Activated gamma-delta T cell (primary cell): Measurements from ENCODE around the gene GRM1.

Experiments used
- DNase-seq: peaks from one replicate; lab custom pipeline; 2025; lab: John Stamatoyannopoulos, UW

The GRM1 gene

DNA sequence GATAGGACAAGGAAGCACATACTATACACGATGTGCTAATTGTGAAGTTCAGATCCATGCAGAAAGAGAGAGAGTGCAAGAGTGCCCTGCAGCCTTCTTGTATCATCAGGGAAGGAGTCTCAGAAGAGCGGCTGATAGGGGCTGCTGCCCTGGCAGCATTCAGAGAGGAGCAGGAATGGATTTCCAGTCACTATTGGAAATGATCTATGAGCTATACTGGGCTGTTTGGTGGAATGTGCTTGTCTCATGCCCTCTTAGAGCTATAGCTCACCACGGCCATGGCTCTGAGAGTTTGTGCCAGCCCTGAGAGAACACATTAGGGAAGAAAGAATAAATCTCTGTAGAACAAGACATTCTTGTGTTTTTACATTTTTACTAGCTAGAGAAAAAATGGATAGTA, 302.2 kb downstream of the GRM1 start:
- DNase-seq, result no peak

- DNase-seq, result no peak
Measured at GRCh38 chr6:146335336-146335735, 306.5 kb downstream of the GRM1 start.

GRCh38 chr6:146336191-146336590, 307.3 kb downstream of the GRM1 start:
- DNase-seq, result no peak

GRCh38 chr6:146337376-146337775, 308.5 kb downstream of the GRM1 start:
- DNase-seq, result no peak

DNA sequence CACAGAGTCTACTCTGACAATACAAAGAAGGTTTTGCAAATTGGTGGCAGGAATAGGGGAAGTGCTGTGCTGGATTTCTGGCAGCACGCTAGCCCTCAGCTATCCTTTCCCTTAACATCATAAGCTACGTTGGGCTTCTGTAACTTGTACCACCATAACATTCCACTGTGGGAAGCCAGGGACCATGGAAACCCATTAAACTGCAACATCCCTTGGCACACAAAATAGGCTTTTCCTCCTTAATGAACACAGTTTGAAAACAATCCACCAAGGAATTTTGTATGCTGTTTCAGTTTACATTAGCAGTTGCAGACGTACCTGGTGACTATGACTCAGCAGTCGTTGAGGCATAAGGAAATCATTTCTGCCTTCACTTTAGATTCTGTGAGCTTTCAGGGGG, 310.9 kb downstream of the GRM1 start:
- DNase-seq, result no peak

GRCh38 chr6:146341493-146342230, 312.8 kb downstream of the GRM1 start:
- no peak for DNase-seq

DNA sequence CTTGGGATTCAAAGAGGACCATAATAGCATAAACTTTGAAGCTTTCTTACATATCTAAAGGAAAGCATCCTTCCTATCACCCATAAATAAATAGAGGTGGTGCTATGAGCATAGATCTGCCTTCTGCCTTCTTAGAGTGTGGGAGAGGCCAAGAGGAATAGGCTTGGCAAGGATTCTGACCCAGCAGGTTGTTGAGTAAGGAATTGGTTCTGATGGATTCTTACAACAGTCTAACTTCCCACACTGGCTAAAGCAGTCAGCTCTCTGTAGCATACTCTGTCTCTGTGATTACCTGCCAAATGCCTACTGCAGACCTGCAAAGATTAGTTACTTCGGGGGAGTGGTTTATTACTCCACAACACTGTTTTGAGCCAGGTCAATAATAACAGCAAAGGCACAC, 316.7 kb downstream of the GRM1 start:
- DNase-seq, result no peak

DNA sequence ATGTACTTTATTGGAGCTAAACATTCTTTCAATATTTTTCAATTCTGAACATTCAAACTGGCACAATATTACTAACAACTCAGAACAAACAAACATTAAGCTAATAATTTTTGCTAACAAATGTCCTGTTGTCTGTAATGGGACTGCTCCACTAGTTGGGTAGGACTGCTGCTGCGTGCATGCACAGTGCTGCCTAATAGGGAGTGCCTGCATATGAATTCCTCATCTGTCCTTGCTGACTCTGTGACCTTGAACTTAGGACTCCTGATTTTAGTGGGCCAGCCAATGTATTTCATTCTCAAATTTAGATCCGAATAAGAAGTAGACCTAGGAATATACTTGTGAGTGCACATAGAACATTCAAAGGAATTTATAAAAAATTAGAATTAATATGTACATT, 318.2 kb downstream of the GRM1 start:
- DNase-seq, result no peak

- DNase-seq, result no peak
Measured at GRCh38 chr6:146347690-146348089, 318.8 kb downstream of the GRM1 start.

- no peak for DNase-seq
Measured at GRCh38 chr6:146351018-146351417, 322.2 kb downstream of the GRM1 start.

GRCh38 chr6:146352163-146352562, 323.3 kb downstream of the GRM1 start:
- DNase-seq, result no peak

GRCh38 chr6:146354451-146354850, 325.6 kb downstream of the GRM1 start:
- DNase-seq, result no peak

- no peak for DNase-seq
Measured at GRCh38 chr6:146355521-146356100, 326.7 kb downstream of the GRM1 start.

DNA sequence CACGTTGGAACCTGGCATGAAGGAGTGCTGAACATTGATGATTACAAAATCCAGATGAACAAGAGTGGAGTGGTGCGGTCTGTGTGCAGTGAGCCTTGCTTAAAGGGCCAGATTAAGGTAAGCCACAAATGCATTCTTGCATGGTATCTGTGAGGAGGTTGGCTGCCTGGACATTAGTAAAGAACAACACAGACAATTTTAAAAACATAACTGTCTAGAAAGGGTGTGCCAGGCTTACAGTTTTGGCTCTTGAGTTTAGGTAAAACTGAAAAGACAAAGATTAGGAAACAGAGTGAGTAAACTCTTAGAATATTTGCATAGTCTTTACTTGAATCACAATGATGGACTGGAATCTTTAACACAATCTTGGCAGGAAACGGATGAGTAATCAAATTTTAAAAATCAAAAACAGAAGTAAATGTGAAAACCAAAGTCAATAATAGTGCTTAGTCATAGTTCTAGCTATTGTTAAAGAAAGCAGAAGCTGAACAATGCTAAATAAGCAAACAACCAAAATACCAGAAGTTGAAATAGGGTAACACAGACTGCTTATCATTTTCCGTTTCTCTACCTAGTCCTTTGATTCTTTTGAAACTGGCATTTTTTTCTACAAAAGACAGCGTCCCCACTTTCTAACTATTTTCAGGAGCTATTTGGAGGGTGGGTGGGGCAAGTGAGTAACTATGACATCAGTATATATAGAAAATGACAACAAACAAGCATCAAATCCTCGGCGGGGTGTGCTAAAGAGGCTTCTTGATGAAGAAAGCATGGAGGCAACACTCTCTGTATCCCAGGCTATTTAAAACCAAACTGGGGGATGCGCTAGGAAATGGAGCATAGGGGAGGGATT, 328.9 kb downstream of the GRM1 start:
- no peak for DNase-seq

DNA sequence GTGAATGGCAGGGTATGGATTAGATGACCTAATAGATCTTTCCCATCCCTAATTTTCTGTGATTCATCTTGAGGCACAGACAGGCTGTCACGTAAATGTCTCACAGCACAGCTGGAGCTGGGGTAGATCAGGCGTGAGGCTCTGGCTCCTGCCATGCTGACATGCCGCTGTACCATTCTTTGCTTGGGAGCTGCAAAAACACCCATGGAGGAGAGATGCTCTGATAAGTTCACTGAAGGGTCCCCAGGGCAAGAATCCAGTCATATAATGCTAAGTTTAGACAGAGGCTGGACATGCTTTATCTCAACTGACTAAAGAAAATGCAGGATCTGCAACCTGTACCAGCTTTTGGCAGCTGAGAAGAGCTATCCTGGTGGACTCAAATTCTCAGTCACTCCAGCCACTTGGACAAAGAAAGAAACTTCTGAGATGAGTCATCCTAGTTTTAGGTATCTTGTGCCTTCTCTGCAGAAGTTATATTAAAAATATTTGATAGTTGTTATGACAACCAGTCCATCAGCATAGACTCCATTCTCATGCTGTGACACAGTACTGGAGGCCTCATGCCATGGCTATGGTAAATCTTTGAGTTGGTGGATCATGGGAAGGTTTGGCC, 329.7 kb downstream of the GRM1 start:
- no peak for DNase-seq

DNA sequence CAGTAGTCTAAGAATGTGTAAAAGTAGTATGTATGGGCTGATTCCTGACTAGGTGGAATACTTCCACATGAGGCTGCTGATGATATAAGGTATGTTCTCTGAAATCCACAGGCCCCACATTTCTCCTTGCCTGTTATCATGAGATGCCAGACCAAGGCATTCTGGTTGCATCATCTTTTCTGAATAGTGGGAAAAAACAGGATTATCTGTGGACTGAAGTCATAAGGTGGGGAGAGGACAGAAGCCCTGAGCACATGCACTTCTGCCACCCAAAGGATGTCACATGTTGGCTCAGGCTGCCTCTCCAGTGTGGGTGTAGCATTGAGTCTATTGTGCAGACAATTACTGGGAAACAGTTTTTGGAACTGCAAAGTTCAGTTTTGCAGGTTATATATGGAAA, 330.3 kb downstream of the GRM1 start:
- DNase-seq, result no peak

DNA sequence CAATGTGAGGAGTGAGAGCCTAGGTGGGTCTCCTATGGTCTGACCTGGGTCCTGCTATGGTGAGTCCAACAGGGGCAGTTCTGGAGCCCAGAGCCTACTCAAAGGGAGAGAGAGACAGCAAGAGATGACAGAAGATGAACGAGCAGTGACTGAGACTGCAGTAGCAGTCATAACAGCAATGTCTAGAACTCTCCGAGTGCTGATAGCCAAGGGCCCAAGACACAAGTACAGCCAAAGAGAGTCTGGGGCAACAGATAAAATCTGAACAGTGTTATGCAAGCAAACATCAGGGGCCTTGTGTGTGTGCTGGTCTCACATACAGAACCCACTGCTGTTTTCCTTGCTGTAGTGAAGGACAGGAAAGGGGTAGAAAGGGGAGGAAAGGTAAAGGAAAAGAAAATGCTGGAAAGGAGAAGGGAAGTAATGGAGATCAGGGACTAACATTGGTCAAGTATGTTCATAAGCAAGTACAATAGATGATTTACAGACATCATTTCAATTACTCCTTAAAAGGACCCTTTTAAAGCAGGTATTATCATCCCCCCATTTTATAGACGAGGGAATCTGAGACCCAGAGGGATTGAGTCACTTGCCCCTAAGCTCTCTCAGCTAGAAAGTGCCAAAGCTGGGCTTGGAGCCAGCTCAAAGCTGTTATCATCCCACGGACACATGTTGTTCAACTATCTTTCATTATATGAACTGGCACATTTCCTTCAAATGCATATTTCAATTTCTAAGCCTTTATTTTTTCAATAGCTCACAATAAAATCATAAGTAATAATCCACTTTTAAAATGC, 332.5 kb downstream of the GRM1 start:
- DNase-seq, result no peak

DNA sequence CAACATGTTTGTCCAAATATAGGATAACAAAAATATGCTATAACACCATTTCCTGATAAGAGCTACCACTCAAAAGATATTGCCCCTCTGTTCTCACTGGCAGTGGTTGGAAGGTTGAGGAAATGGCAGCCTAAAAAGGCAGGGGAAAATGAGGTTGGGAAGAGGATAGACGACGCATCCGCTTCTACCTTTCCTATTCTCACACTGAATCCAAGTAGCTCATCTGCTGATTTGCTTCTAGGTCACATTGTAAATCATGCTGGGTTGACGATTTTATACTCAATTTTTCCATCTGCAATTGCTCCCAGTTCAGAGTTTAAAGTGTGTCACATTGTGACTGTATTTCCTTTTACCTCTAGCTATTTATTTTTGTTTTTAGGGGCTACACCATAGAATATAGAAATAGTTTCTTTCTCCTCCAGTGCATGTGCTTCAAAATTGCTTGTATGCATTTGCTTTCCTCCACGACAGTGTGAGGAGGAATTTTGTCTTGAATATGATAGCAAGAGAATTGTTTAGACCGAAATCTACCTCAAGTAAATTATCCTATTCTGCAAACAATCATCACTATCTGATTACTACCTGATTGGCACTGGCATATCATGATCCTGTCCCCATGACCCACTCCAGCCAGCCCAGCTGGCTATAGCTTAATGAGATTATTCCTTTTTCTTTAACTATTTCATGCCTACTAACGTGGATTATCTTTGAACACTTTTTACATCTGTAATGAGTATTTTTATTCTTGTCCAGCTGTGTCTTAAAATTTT, 335.2 kb downstream of the GRM1 start:
- DNase-seq, result no peak

GRCh38 chr6:146364816-146365594, 336.1 kb downstream of the GRM1 start:
- DNase-seq, result no peak

GRCh38 chr6:146367061-146367460, 338.2 kb downstream of the GRM1 start:
- no peak for DNase-seq
